ENCODE results near the gene RALGAPA2. TPM values are rescaled to one million over a fixed set of nuclear protein-coding genes. Genes with fewer than 3 reads are reported as not detected.

The RALGAPA2 gene
- polyA plus RNA-seq, 1 donor from 2014 or later = 21.8 TPM

- Histone ChIP-seq H3K79me2 (replicated peaks; ENCODE audit: insufficient read depth, low read length) (no peaks in the 10 kb centered on the region), H3K27me3 (ENCODE audit: insufficient read depth, low read depth, low read length) (no peaks in the 10 kb centered on the region), H3K9ac (ENCODE audit: low read length) (no peak overlapping the region), H3K9me2 (ENCODE audit: insufficient read depth, low read length) (no peaks in the 10 kb centered on the region), H3K4me3 (ENCODE audit: low read length) (no peak overlapping the region), H3K4me2 (ENCODE audit: low read length) (no peak overlapping the region), H2AFZ (ENCODE audit: low read depth, low read length) (no peak overlapping the region), H3K9me3 (ENCODE audit: low read length) (no peaks in the 10 kb centered on the region), H3F3A (ENCODE audit: insufficient read depth, low read length, poor library complexity, severe bottlenecking) (no peaks in the 10 kb centered on the region), H4K20me1 (ENCODE audit: insufficient read depth) (no peaks in the 10 kb centered on the region), H3K27ac (ENCODE audit: low read length) (no peak overlapping the region), H3K36me3 (ENCODE audit: insufficient read depth, low read length) (peaks cover 5% of the 10 kb centered on the region)
- TF ChIP-seq POLR2AphosphoS5 (IDR thresholded peaks at IDR 0.05) (no peak), EP300 (conservative IDR thresholded peaks at IDR 0.05; ENCODE audit: poor library complexity, severe bottlenecking) (no peak), EZH2 (IDR thresholded peaks at IDR 0.05; ENCODE audit: borderline replicate concordance, insufficient read depth, low read length, poor library complexity, severe bottlenecking) (no peak), TAF1 (IDR thresholded peaks at IDR 0.05; ENCODE audit: low read depth) (no peak), SMC3 (conservative IDR thresholded peaks at IDR 0.05; ENCODE audit: poor library complexity) (no peak), RAD21 (conservative IDR thresholded peaks at IDR 0.05) (no peak), MXI1 (conservative IDR thresholded peaks at IDR 0.05; ENCODE audit: poor library complexity, severe bottlenecking) (no peak), CTCF (IDR thresholded peaks at IDR 0.05; ENCODE audit: poor library complexity, severe bottlenecking) (no peak)
- TF ChIP-seq, protein P1, sequence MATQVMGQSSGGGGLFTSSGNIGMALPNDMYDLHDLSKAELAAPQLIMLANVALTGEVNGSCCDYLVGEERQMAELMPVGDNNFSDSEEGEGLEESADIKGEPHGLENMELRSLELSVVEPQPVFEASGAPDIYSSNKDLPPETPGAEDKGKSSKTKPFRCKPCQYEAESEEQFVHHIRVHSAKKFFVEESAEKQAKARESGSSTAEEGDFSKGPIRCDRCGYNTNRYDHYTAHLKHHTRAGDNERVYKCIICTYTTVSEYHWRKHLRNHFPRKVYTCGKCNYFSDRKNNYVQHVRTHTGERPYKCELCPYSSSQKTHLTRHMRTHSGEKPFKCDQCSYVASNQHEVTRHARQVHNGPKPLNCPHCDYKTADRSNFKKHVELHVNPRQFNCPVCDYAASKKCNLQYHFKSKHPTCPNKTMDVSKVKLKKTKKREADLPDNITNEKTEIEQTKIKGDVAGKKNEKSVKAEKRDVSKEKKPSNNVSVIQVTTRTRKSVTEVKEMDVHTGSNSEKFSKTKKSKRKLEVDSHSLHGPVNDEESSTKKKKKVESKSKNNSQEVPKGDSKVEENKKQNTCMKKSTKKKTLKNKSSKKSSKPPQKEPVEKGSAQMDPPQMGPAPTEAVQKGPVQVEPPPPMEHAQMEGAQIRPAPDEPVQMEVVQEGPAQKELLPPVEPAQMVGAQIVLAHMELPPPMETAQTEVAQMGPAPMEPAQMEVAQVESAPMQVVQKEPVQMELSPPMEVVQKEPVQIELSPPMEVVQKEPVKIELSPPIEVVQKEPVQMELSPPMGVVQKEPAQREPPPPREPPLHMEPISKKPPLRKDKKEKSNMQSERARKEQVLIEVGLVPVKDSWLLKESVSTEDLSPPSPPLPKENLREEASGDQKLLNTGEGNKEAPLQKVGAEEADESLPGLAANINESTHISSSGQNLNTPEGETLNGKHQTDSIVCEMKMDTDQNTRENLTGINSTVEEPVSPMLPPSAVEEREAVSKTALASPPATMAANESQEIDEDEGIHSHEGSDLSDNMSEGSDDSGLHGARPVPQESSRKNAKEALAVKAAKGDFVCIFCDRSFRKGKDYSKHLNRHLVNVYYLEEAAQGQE (IDR thresholded peaks at IDR 0.05; ENCODE audit: borderline replicate concordance) = no peak
Observed at GRCh38 chr20:20603339-20603990, 109.0 kb downstream of the RALGAPA2 start.

GRCh38 chr20:20597966-20598365 lies 114.5 kb downstream of the RALGAPA2 start:
- H3K4me3 ChIP-seq (ENCODE audit: low read length) = no peak overlapping the region
- H3K27me3 ChIP-seq (ENCODE audit: insufficient read depth, low read depth, low read length) = no peaks in the 10 kb centered on the region
- H3K4me2 ChIP-seq (ENCODE audit: low read length) = no peak overlapping the region
- TF ChIP-seq EP300 (conservative IDR thresholded peaks at IDR 0.05; ENCODE audit: poor library complexity, severe bottlenecking) = no peak
- TF ChIP-seq POLR2AphosphoS5 (IDR thresholded peaks at IDR 0.05) = no peak
- TF ChIP-seq CTCF (IDR thresholded peaks at IDR 0.05; ENCODE audit: poor library complexity, severe bottlenecking) = no peak
- TF ChIP-seq, protein P1 (IDR thresholded peaks at IDR 0.05; ENCODE audit: borderline replicate concordance) = no peak
- no peak for TF ChIP-seq TAF1 (IDR thresholded peaks at IDR 0.05; ENCODE audit: low read depth)
- no peak for TF ChIP-seq SMC3 (conservative IDR thresholded peaks at IDR 0.05; ENCODE audit: poor library complexity)
- TF ChIP-seq EZH2 (IDR thresholded peaks at IDR 0.05; ENCODE audit: borderline replicate concordance, insufficient read depth, low read length, poor library complexity, severe bottlenecking) = no peak
- TF ChIP-seq RAD21 (conservative IDR thresholded peaks at IDR 0.05) = no peak
- TF ChIP-seq MXI1 (conservative IDR thresholded peaks at IDR 0.05; ENCODE audit: poor library complexity, severe bottlenecking) = no peak
- no peaks in the 10 kb centered on the region for H3K9me3 ChIP-seq (ENCODE audit: low read length)
- no peaks in the 10 kb centered on the region for H3K9me2 ChIP-seq (ENCODE audit: insufficient read depth, low read length)
- H3F3A ChIP-seq (ENCODE audit: insufficient read depth, low read length, poor library complexity, severe bottlenecking) = no peaks in the 10 kb centered on the region
- no peaks in the 10 kb centered on the region for H3K79me2 ChIP-seq (replicated peaks; ENCODE audit: insufficient read depth, low read length)
- H3K27ac ChIP-seq (ENCODE audit: low read length) = no peak overlapping the region
- no peak overlapping the region for H3K9ac ChIP-seq (ENCODE audit: low read length)
- H2AFZ ChIP-seq (ENCODE audit: low read depth, low read length) = no peak overlapping the region
- peaks cover 8% of the 10 kb centered on the region for H3K36me3 ChIP-seq (ENCODE audit: insufficient read depth, low read length)
- no peaks in the 10 kb centered on the region for H4K20me1 ChIP-seq (ENCODE audit: insufficient read depth)

Measured in neural cell (in vitro differentiated cells).